Hepatocyte (in vitro differentiated cells): ENCODE measurements around the gene COL28A1. TPM values are rescaled to one million over a fixed set of nuclear protein-coding genes. Genes with fewer than 3 reads are reported as not detected.
"Not testable (repeated sequence)": the region's sequence is repeated elsewhere in the genome, so short reads cannot be mapped to it uniquely, and the experiment has no call there.

Experiments
- DNase-seq: peaks from one replicate; pipeline ENCODE4 v3.0.0-alpha.2; 2016; ENCODE audit warnings: low spot score
- H2AFZ ChIP-seq: fragments of 200-600 bp; sonication (generic); 2 replicates; pipeline ENCODE4 v1.6.0; 2016; ENCODE audit warnings: antibody characterized with exemption, mild to moderate bottlenecking
- H3K27ac ChIP-seq: fragments of 200-600 bp; sonication (generic); 2 replicates; pipeline ENCODE4 v1.5.1; 2016; ENCODE audit warnings: mild to moderate bottlenecking
- H3K27me3 ChIP-seq: fragments of 200-600 bp; sonication (generic); 2 replicates; pipeline ENCODE4 v1.6.1; 2016
- H3K36me3 ChIP-seq: fragments of 200-600 bp; sonication (generic); replicated peaks from 2 replicates; pipeline ENCODE4 v1.5.1; 2016; ENCODE audit warnings: low read depth; ENCODE audit not compliant: insufficient read depth
- H3K4me1 ChIP-seq: fragments of 200-600 bp; sonication (generic); 2 replicates; pipeline ENCODE4 v1.5.1; 2016; ENCODE audit warnings: mild to moderate bottlenecking, moderate library complexity; ENCODE audit not compliant: insufficient read depth
- H3K4me2 ChIP-seq: fragments of 200-600 bp; sonication (generic); 2 replicates; pipeline ENCODE4 v1.6.0; 2016
- H3K4me3 ChIP-seq: fragments of 200-600 bp; sonication (generic); 2 replicates; pipeline ENCODE4 v1.5.1; 2016; ENCODE audit warnings: mild to moderate bottlenecking
- H3K79me2 ChIP-seq: fragments of 200-600 bp; sonication (generic); 2 replicates; pipeline ENCODE4 v1.6.0; 2017; ENCODE audit warnings: mild to moderate bottlenecking
- H3K9me2 ChIP-seq: fragments of 200-600 bp; sonication (generic); replicated peaks from 2 replicates; pipeline ENCODE4 v1.6.0; 2017; ENCODE audit warnings: mild to moderate bottlenecking; ENCODE audit not compliant: insufficient read depth
- H3K9me3 ChIP-seq: fragments of 200-600 bp; sonication (generic); 2 replicates; pipeline ENCODE4 v1.5.1; 2016; ENCODE audit warnings: low read depth, mild to moderate bottlenecking
- H4K20me1 ChIP-seq: fragments of 200-600 bp; sonication (generic); 2 replicates; pipeline ENCODE4 v1.6.0; 2016; ENCODE audit warnings: mild to moderate bottlenecking; ENCODE audit not compliant: insufficient read depth, poor library complexity, severe bottlenecking
- CTCF ChIP-seq: fragments of 200-600 bp; sonication (generic); IDR thresholded peaks from 2 replicates; pipeline ENCODE4 v1.5.1; 2016; ENCODE audit warnings: antibody characterized with exemption, mild to moderate bottlenecking; ENCODE audit not compliant: poor library complexity
- EZH2 ChIP-seq: fragments of 200-600 bp; sonication (generic); IDR thresholded peaks from 2 replicates; pipeline ENCODE4 v1.6.1; 2016; ENCODE audit warnings: antibody characterized with exemption, mild to moderate bottlenecking, borderline replicate concordance
- EZH2phosphoT487 ChIP-seq: fragments of 200-600 bp; sonication (generic); IDR thresholded peaks from one replicate; pipeline ENCODE4 v1.6.1; 2018; ENCODE audit warnings: antibody characterized with exemption, mild to moderate bottlenecking, low read depth, moderate library complexity; ENCODE audit not compliant: unreplicated experiment, severe bottlenecking
- WGBS: methylation state at CpG from one replicate; pipeline ENCODE4 v1.1.6; 2016; ENCODE audit warnings: low lambda C conversion rate; ENCODE audit errors: missing lambda C conversion rate; 5-methylcytosine and 5-hydroxymethylcytosine counted together
- polyA plus RNA-seq: library from polyadenylated mRNA; unstranded; fragments of >200 nt; fragmentation: Nextera tagmentation; extraction: Ambion mirVana; gene quantifications from 2 replicates; pipeline ENCODE4 v1.2.1, GENCODE V29; 2016
- total RNA-seq: library from RNA; depleted of rRNA; stranded (reverse); fragments of >200 nt; gene quantifications from 2 replicates; pipeline ENCODE4 v1.2.3, GENCODE V29; 2014

The COL28A1 gene
- total and polyA plus RNA-seq, 2 experiments from 2014 or later: 0.28 to 0.47 TPM

- 62% methylated on average over 3 of the region's 3 CpGs for WGBS
- peaks cover 33% of the 10 kb centered on the region for H3K4me1 ChIP-seq
These were observed 28.7 kb upstream of the COL28A1 start for GRCh38 chr7:7564323-7564780.

GRCh38 chr7:7563813-7564212 is 28.1 kb upstream of the COL28A1 start:
- H3K9me2 ChIP-seq: no peaks in the 10 kb centered on the region
- peaks cover 33% of the 10 kb centered on the region for H3K4me1 ChIP-seq
- no peak for TF ChIP-seq CTCF
- TF ChIP-seq EZH2phosphoT487: no peak
- no peak for TF ChIP-seq EZH2
- H4K20me1 ChIP-seq: no peaks in the 10 kb centered on the region
- H3K27me3 ChIP-seq: no peaks in the 10 kb centered on the region
- peak overlapping the region; percentile 86 for H3K27ac ChIP-seq
- H3K4me3 ChIP-seq: no peak overlapping the region
- H2AFZ ChIP-seq: no peak overlapping the region
- H3K36me3 ChIP-seq: no peaks in the 10 kb centered on the region
- DNase-seq: no peak
- peaks cover 16% of the 10 kb centered on the region for H3K79me2 ChIP-seq
- peaks cover 6% of the 10 kb centered on the region for H3K9me3 ChIP-seq
- H3K4me2 ChIP-seq: peak overlapping the region; percentile 40

More at GRCh38 chr7:7564323-7564780, 28.7 kb upstream of the COL28A1 start:
- H3K36me3 ChIP-seq: no peaks in the 10 kb centered on the region
- peaks cover under 1% of the 10 kb centered on the region for H3K9me3 ChIP-seq
- peak overlapping the region; percentile 99 for H3K27ac ChIP-seq
- H3K4me3 ChIP-seq: no peak overlapping the region
- H3K9me2 ChIP-seq: no peaks in the 10 kb centered on the region
- peak; percentile 70 for DNase-seq
- H3K27me3 ChIP-seq: no peaks in the 10 kb centered on the region
- TF ChIP-seq EZH2phosphoT487 (no peak), EZH2 (no peak), CTCF (no peak)
- H4K20me1 ChIP-seq: no peaks in the 10 kb centered on the region
- H2AFZ ChIP-seq: no peak overlapping the region
- H3K4me2 ChIP-seq: peak overlapping the region; percentile 40
- peaks cover 21% of the 10 kb centered on the region for H3K79me2 ChIP-seq

GRCh38 chr7:7563269-7563668 is 27.6 kb upstream of the COL28A1 start:
- Histone ChIP-seq H3K4me3 (no peak overlapping the region), H3K9me2 (no peaks in the 10 kb centered on the region), H3K27ac (peak overlapping the region; percentile 86), H2AFZ (no peak overlapping the region), H4K20me1 (no peaks in the 10 kb centered on the region), H3K9me3 (peaks cover 7% of the 10 kb centered on the region), H3K79me2 (peaks cover 10% of the 10 kb centered on the region), H3K4me2 (peak overlapping the region; percentile 40), H3K36me3 (no peaks in the 10 kb centered on the region), H3K4me1 (peaks cover 29% of the 10 kb centered on the region), H3K27me3 (no peaks in the 10 kb centered on the region)
- TF ChIP-seq EZH2 (no peak), EZH2phosphoT487 (no peak), CTCF (no peak)
- 61% methylated on average over 5 of the region's 5 CpGs for WGBS
- DNase-seq: no peak

GRCh38 chr7:7562736-7563135 is 27.1 kb upstream of the COL28A1 start:
- H3K4me2 ChIP-seq: no peak overlapping the region
- 78% methylated on average over 3 of the region's 3 CpGs for WGBS
- H4K20me1 ChIP-seq: no peaks in the 10 kb centered on the region
- no peaks in the 10 kb centered on the region for H3K36me3 ChIP-seq
- DNase-seq: peak; percentile 21
- H3K79me2 ChIP-seq: peaks cover 5% of the 10 kb centered on the region
- peaks cover 23% of the 10 kb centered on the region for H3K4me1 ChIP-seq
- no peak overlapping the region for H2AFZ ChIP-seq
- no peak overlapping the region for H3K4me3 ChIP-seq
- no peak for TF ChIP-seq EZH2
- TF ChIP-seq CTCF: no peak
- no peak for TF ChIP-seq EZH2phosphoT487
- H3K27me3 ChIP-seq: no peaks in the 10 kb centered on the region
- no peaks in the 10 kb centered on the region for H3K9me2 ChIP-seq
- H3K9me3 ChIP-seq: peaks cover 7% of the 10 kb centered on the region
- peak overlapping the region; percentile 86 for H3K27ac ChIP-seq

- DNase-seq, H2AFZ ChIP-seq, H4K20me1 ChIP-seq, H3K79me2 ChIP-seq, H3K27me3 ChIP-seq, H3K4me2 ChIP-seq, H3K4me3 ChIP-seq, H3K36me3 ChIP-seq, H3K9me2 ChIP-seq, H3K9me3 ChIP-seq, H3K27ac ChIP-seq: not testable (repeated sequence)
- H3K4me1 ChIP-seq: peaks cover 22% of the 10 kb centered on the region
- 96% methylated on average over 5 of the region's 5 CpGs for WGBS
These were observed 25.9 kb upstream of the COL28A1 start for GRCh38 chr7:7561591-7561990.
